GM19035 (cell line): ENCODE measurements around the gene ZBTB7C.

ENCODE experiments used
- ATAC-seq: cut with Tn5 transposase; IDR thresholded peaks from one replicate; pipeline ENCODE4 v1.9.1; 2021; ENCODE audit not compliant: unreplicated experiment

The ZBTB7C gene

GRCh38 chr18:47983946-47984345, 425.2 kb downstream of the ZBTB7C start:
- ATAC-seq = no peak

GRCh38 chr18:47983055-47983454, 426.1 kb downstream of the ZBTB7C start:
- ATAC-seq = no peak

- ATAC-seq = no peak
Measured at GRCh38 chr18:47981830-47982229, 427.4 kb downstream of the ZBTB7C start.

- ATAC-seq = no peak
Measured at GRCh38 chr18:47981320-47981719, 427.9 kb downstream of the ZBTB7C start.

GRCh38 chr18:47979611-47980200, 429.5 kb downstream of the ZBTB7C start:
- ATAC-seq = no peak

GRCh38 chr18:47978603-47979002, 430.6 kb downstream of the ZBTB7C start:
- no peak for ATAC-seq

GRCh38 chr18:47978141-47978540, 431.0 kb downstream of the ZBTB7C start:
- ATAC-seq = no peak
